ENCODE results near the gene ZNF286A.
A peak's percentile ranks its signal among the peaks of the same experiment; 100 is the strongest.
"Not testable (repeated sequence)": the region's sequence is repeated elsewhere in the genome, so short reads cannot be mapped to it uniquely, and the experiment has no call there.

ZNF286A gene

DNA sequence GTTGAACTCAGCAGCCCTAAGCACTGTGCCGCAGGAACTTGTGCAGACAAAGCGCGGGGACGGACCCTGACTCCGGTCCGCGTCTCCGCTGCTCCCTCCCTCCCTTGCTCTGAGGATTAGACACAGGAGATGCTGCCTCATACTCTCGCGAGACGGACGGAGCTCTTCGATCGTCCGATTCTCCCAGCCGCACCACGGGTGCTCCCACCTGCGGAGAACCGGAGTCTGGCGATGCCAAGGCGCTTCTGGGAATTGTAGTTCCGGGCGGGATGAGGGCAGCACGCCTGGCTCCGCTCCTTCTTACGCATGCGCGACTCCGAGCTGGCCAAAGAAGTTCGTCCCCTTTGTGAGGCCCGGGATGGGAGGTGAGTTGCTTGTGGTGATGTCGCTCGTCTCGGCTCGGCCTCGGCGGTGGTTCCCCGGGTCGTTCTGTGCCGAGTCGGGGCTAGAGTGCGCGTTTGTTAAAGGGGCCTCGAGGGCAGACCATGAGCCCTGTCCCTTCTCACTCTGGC, at the start of gene ZNF286A:
Gene ZNF286A, plus strand, starts transcription at position 340 of the 512 bp plus-strand sequence. CDS start 578 bp downstream, outside the sequence.
- DNase-seq (ENCODE audit: low read depth) = peak; percentile 98

- DNase-seq (ENCODE audit: low read depth) = no peak
Measured at GRCh38 chr17:15649861-15650421, 49.6 kb upstream of the ZNF286A start.

DNA sequence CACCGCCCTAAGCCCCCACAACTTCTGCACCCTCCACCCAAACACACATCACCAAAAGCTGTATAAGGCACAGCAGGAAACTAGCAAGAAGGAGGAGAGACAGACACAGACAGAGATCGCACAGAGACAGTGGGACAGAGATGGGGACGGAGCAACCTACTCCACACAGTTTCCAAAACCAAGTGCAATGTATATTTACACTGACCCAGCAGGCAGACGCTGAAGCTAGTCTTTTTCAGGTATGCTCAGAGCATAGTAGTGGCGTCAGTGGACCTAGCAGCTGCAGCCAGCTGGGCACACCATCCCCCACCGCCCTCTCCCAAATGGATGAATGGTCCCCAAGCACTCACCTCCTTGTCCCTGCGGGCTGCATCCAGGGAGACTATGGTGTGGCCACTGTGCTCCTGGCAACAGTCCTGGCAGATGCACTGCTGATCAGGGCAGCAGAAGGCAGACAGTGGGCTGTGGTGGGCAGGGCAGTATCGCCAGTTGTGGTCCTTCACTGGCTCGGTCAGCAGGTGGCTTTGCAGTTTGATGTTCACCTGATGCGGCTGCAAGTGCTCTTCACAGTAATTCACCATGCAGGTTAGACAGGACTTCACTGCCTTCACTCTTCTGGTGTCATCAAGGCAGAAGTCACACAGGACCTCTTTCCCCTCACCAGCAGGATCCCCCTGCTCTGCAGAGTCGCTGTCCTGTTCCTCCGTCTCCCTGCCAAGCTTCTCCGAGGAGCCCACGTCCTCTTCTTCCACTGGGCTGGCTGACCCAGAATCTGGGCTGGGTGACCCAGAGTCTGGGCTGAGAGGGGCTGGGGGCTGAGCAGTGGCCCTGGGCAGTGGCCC, 48.6 kb upstream of the ZNF286A start:
- DNase-seq (ENCODE audit: low read depth) = no peak

DNA sequence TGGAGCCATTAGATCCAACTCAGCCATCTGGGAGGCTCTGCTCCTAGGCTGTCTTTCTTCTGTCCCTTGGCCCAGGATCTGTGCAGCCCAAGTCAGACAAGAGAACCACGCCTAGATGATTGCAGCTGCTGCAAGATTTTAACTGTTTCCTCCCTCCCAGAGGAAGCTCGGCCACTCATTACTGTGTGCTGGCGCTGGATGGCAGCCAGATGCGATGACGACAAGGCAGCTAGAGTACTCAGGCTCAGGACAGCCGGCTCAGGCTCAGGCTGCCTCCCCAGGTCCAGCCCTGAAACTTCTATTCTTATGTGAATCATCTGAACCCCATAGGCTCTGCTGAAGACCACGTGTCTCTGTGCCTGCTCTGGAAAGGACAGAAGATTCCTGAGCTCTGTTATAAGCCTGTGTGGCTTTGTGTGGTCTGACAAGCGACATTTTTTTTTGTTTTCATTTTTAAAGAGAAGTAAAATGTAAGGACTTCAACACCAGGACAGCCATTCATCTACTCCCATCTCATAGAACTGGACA, 47.9 kb upstream of the ZNF286A start:
- peak; percentile 99 for DNase-seq (ENCODE audit: low read depth)

DNA sequence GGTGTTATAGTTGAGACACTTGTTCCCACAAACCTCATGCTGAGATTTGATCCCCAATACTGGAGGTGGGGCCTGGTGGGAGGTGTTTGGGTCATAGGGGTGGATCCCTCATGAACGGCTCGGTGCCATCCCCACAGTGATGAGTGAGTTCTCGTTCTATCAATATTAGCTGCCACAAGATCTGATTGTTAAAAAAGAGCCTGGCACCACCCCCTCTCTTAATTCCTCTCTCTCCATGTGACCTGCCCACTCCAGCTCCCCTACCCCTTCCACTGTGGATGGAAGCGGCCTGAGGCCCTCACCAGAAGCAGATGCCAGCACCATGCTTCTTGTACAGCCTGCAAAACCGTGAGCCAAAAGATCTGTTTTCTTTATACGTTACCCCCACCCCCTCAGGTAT, 46.6 kb upstream of the ZNF286A start:
- DNase-seq (ENCODE audit: low read depth) = no peak

- not testable (repeated sequence) for DNase-seq (ENCODE audit: low read depth)
Measured at GRCh38 chr17:15654401-15654800, 45.2 kb upstream of the ZNF286A start.

DNA sequence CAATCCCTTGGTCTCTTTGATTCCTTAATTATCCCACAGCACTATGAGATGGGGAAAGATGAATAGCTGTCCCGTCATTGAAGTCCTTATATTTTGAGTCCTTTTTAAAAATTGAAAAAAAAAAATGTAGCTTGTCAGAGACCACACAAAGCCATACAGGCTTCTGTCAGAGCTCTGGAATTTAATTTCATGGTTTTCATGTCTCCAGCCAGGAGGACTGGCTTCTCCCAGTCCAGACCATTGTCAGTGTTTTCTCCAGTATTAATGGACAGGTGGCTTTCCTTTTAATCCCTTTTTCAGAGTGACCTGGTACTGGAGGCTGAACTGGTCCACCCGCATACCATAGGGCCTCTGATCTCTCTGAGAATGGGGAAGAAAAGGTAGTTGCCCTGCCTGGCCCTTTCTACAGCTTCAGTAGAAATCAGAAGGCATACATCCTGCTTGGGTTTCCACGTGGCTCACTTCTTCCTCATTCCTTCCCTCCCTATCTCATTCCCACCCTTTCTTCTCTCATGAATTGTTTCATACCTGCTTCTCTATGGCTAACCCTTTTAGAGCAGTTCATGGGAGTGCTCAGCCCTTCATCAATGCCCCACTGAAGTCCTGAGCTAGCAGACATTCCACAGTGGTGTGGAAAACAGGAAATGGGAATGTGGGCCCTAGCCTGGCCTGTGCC, 44.5 kb upstream of the ZNF286A start:
- DNase-seq (ENCODE audit: low read depth) = no peak

DNA sequence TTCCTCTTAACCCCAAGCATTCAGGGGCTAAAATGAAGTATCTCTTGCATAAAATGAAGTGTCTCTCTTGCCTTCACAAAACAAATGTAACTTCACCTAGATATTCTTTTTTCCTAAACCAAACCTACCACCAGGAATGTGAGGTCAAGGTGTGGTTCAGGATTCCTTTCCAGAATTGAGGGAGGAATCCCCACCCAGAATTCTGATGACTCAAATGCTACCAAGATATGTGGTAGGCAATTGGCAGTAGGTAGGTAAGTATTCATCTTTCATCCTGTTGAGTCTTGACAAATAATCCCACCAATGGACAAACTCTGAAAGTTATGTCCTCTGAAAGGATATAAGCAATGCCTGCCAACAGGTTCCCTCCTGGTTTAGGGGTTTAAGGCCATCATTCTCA, 41.7 kb upstream of the ZNF286A start:
- DNase-seq (ENCODE audit: low read depth) = no peak

- no peak for DNase-seq (ENCODE audit: low read depth)
Measured at GRCh38 chr17:15658296-15658695, 41.3 kb upstream of the ZNF286A start.

DNA sequence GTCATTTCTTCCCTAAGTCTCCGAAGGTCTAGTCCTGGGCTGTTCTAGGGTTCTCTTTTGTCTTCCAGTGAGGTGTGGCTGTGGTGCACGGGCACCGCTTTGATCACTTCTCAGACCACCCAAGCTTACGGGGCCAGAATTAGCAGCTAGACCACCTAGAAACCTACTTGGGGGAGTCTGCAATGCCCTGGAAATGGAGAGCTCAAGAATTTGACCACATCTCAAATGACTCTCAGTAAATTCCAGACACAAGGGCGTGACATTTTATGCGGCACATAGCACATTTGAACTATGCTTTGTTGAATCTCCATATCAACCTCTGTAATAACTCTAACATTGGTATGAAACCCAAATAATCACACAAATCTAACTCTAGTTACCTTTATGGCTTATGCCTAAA, 40.3 kb upstream of the ZNF286A start:
- DNase-seq (ENCODE audit: low read depth) = no peak

DNA sequence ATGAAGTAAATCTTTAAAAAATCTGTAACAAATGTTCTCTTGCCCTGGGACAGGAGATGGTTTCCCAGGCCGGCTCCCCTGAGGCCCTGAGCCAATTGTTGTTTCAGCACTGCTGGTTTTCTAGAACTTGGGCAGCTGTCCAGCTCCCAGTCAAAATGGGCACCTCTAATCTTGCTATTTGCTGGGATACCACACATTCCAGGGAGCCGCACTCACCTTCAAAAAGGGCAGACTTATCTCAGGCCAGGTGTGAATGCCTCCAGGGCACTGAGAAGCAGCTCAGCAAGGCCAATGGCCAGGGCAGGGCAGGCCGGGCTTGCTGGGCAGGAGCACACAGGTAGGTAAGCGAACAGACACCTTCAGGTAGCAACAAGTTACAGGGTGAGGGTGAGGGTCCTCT, 39.9 kb upstream of the ZNF286A start:
- DNase-seq (ENCODE audit: low read depth) = no peak

DNA sequence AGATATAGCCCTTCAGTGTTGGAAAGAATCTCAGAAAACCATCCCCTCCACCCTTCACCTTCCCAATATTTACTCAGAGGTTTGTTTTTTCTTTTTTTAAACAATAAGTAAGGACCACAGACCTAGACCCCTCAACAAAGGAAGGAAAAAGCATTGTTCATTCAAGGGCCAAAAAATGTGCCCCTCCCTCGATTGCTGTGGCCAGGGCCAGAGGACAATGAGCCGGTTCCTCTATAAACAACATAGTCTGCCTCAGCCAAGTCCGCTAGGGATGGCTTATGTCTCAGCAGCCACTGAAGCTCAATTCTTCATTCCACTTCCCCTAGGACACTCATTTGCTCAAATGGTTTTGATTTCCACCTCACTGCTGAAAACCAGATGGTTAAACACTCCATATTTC, 39.5 kb upstream of the ZNF286A start:
- DNase-seq (ENCODE audit: low read depth) = no peak

- no peak for DNase-seq (ENCODE audit: low read depth)
Measured at GRCh38 chr17:15662681-15663080, 36.9 kb upstream of the ZNF286A start.

GRCh38 chr17:15663176-15663575, 36.4 kb upstream of the ZNF286A start:
- no peak for DNase-seq (ENCODE audit: low read depth)

DNA sequence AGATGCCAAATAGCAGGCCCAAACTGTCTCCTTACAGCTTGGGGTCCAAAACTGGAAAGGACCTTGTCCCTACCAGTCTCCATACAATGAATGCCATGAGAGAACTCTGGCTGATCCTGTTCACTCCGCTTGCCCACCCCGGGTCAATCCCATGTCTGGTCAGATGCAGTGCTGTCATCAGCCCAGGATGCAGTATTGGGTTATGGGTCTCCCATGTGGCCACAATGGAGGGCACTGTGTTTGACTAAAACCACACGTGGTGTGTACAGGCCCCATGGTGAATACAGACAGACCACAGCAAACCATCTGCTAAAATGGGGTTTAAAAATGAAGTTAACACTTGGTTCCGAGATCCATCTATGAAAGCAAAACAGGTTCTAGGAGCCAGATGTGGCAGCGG, 35.9 kb upstream of the ZNF286A start:
- no peak for DNase-seq (ENCODE audit: low read depth)

- DNase-seq (ENCODE audit: low read depth) = not testable (repeated sequence)
Measured at GRCh38 chr17:15669526-15669925, 30.0 kb upstream of the ZNF286A start.

- not testable (repeated sequence) for DNase-seq (ENCODE audit: low read depth)
Measured at GRCh38 chr17:15674640-15675039, 24.9 kb upstream of the ZNF286A start.

DNA sequence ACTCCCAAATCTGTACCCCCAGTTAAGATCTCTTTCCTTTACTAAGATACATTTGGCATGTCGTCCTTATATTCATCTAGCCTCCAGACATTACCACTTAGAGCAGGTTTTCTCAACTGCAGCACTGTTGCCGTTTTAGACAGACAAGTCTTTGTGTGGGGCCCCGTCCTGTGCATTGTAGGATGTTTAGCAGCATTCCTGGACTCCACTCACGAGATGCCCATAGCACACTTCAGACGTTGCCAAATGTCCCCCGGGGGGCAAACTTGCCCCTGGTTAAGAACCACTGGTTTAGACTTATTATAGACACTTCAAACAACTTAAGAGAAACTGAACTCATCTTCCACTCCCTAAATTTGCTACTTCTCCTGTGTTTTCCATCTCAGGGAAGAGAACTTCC, 23.6 kb upstream of the ZNF286A start:
- not testable (repeated sequence) for DNase-seq (ENCODE audit: low read depth)

GRCh38 chr17:15683135-15683534, 16.4 kb upstream of the ZNF286A start:
- DNase-seq (ENCODE audit: low read depth) = not testable (repeated sequence)

DNA sequence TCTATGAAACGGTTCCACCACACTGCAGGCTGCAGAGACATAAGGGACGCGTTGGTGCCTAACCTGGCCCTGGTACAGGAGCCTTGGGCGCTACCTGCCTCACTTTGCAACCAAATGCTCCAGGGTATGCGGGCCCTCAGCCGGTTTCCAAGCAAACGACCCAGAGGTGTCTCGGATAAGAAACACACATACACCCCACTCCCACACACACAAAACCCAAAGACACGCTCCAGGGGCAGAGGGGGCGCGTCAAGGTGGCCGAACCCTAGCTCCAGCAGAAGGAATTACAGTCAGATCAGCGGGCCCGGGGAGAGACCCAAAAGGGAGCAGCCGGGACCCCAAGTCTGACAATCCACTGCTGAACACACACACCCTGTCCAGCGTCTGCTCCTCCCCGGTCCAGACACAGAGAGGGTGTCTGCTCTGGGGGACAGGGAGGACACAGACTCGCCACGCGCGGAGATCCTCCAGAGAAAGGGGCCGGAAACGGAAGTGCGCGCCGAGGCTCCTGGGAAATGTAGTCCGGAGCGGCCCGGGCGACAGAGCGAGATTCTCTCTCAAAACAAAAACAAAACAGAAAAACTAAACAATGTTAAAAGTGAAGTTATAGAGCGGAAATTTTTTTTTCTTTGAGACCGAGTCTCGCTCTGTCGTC, 15.6 kb upstream of the ZNF286A start, which contains the start of gene TRIM16:
Gene TRIM16, minus strand, starts transcription at position 488 of the 655 bp plus-strand sequence. CDS start 32,702 bp downstream, outside the sequence.
- peak; percentile 30 for DNase-seq (ENCODE audit: low read depth)

GRCh38 chr17:15687494-15687893, 12.1 kb upstream of the ZNF286A start:
- DNase-seq (ENCODE audit: low read depth) = not testable (repeated sequence)

DNA sequence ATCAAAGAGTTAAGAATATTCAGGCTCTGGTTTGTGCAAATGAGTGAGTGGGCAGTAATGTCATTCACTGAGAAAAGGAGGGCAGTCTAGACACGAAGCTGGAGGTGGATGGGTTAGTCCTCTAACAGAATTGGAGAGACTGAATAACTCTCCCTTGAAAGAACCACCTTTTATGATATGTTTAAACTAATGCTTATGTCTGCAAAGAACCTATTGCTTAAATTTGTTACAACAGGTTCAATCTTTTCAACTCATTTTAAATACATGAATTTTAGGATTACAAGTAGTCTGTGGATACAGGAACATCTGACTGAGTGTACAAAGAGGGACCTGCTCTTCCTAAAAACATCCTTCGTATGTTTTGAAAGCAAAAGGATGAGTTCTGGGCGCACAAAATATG, 585 bp upstream of the ZNF286A start:
- not testable (repeated sequence) for DNase-seq (ENCODE audit: low read depth)

Data from HS-27A (cell line).